ENCODE data around the gene NAT8L.

The NAT8L gene

GRCh38 chr4:2075171-2075986, 16.3 kb downstream of the NAT8L start:
- no peak for TF ChIP-seq CTCF (conservative IDR thresholded peaks at IDR 0.05; ENCODE audit: low read length)
- no peak for DNase-seq (ENCODE audit: low read depth)
- no peak overlapping the region for H3K4me3 ChIP-seq (ENCODE audit: low read length)

DNA sequence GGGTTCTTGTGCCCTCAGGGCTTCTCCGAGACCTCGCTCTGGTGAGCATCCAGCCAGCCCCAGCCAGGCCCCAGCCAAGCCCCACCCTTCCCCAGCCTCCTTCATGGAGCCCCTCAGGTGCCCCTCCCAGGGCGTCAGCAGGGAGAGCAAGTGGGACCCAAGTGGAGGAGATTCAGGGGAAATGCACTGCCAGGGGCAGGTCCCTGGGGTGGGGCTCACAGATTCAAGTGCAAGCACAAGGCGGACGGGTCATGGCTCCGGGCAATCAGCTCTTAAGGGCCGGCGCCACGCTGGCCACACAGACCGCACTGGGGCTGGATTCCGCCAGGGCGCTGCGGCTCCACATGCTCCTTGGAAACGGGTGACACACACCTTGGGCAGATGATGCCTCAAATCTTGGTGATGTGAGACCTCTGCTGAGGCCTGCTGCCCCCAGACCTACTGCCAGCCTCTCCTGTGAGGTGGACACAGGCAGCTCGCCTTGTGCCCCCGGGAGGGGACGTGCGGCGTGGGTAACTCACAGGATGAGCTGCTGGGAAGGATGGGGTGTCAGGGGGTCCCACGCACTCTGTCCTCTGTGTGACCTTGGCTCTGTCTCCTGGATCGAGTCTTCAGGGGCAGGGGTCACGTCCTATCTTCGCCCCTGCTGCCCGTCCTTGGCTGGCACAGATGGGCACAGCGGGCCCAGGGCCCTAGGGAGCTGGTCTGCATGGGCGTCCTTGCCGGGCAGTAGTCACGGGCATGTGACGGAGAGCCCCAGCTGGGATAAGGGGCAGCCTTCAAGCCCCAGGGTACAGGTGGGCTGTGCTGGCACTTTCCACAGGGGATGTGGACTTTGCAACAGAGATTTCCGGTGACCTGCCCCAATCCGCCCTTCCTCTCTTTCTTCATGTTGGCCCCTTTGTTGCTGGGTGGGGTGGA, 17.1 kb downstream of the NAT8L start:
- H3K4me3 ChIP-seq (ENCODE audit: low read length), result no peak overlapping the region
- no peak for TF ChIP-seq CTCF (conservative IDR thresholded peaks at IDR 0.05; ENCODE audit: low read length)
- DNase-seq (ENCODE audit: low read depth), result no peak

GRCh38 chr4:2076908-2077536, 17.9 kb downstream of the NAT8L start:
- TF ChIP-seq CTCF (conservative IDR thresholded peaks at IDR 0.05; ENCODE audit: low read length), result no peak
- no peak overlapping the region for H3K4me3 ChIP-seq (ENCODE audit: low read length)
- DNase-seq (ENCODE audit: low read depth), result no peak

DNA sequence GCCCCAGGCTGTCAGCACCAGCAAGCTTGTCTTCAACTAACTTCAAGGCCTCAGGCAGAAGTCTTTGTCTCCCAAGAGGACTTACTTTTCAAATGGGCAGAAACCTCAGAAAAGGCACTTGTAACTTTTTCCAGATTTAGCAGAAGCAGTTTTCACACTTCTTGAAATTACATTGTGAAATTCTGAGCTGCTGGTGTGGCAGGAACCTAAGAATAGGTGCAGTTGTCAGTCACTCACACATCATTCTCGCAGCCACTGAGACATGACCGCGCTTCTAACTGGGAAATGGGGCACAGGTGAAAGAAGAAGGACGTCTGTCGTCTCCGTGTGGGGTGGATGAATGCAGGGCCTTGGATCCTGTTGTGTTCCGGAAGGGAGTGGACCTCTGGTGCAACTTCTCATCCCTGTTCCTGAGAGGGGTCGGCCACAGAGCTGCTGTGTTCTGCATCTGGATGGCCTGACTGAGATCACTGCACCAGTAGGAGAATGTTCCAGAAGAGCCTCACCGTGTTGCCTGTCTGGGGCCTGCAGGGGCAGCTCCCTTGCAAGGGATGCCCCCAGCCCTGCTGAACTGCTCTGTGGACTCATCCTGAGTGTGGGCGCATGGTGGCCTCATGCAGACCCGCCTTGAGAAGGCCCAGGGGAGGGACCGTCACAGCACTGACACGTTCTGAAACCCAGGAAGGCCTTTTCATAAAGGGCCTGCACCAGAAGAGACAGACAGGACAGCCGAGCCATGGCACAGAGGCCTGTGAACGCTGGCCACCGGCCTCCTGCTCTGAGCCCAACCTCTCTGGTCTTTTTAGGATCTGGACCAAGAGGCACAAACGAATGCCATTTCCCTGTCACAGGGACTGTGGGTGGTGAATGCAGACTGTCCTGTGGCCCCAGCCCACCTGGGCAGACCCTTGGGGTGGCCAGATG, 18.7 kb downstream of the NAT8L start:
- DNase-seq (ENCODE audit: low read depth), result no peak
- H3K4me3 ChIP-seq (ENCODE audit: low read length), result no peak overlapping the region
- TF ChIP-seq CTCF (conservative IDR thresholded peaks at IDR 0.05; ENCODE audit: low read length), result no peak

- peak; percentile 19 for DNase-seq (ENCODE audit: low read depth)
- no peak overlapping the region for H3K4me3 ChIP-seq (ENCODE audit: low read length)
- no peak for TF ChIP-seq CTCF (conservative IDR thresholded peaks at IDR 0.05; ENCODE audit: low read length)
Measured at GRCh38 chr4:2078584-2078983, 19.5 kb downstream of the NAT8L start.

DNA sequence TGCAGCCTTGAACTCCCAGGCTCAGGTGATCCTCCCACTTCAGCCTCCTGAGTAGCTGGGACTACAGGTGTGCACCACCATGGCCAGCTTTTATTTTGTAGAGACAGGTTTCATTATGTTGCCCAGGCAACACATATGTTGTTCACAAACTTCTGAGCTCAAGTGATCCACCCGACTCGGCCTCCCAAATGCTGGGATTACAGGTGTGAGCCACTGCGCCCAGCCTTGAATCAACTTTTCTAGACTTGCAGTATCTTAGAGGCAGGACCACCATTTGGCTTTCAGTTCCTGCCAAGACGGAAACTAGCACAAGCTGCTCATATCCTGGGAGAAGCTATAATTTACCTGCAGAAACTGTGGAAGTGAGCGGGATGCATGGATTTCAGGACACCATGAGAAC, 19.9 kb downstream of the NAT8L start:
- DNase-seq (ENCODE audit: low read depth), result no peak
- TF ChIP-seq CTCF (conservative IDR thresholded peaks at IDR 0.05; ENCODE audit: low read length), result no peak
- H3K4me3 ChIP-seq (ENCODE audit: low read length), result no peak overlapping the region
